ENCODE data around the gene SPHK2. TPM values are rescaled to one million over a fixed set of nuclear protein-coding genes. Genes with fewer than 3 reads are reported as not detected.
A peak's percentile ranks its signal among the peaks of the same experiment; 100 is the strongest.

SPHK2 gene
- total RNA-seq, 2 experiments from 2014 or later, result 22.3 to 22.9 TPM

GRCh38 chr19:48623556-48624066 is 4.3 kb downstream of the SPHK2 start:
- no peaks in the 10 kb centered on the region for H3K9me3 Mint-ChIP-seq
- POLR2A ChIA-PET, result interaction anchor here (0.8 to 10.8 kb wide), 5 partner anchors 7 to 101 kb away, joined by 3 to 154 read pairs (median 3); no protein-coding TSS in a partner anchor
- ATAC-seq, result no peak
- CTCF ChIA-PET, result interaction anchor here (0.8 to 1.2 kb wide), 3 partner anchors 10 to 118 kb away, joined by 3 to 4 read pairs (median 4); no protein-coding TSS in a partner anchor
- no peak for TF ChIP-seq CTCF (IDR thresholded peaks at IDR 0.05)
- intact Hi-C loops (cut with micrococcal nuclease), result no loop called here
- peak overlapping the region; percentile 73 for H3K4me3 Mint-ChIP-seq
- H3K27me3 Mint-ChIP-seq, result no peaks in the 10 kb centered on the region
- peaks cover 30% of the 10 kb centered on the region for H3K36me3 Mint-ChIP-seq (ENCODE audit: low read depth)
- no peak for DNase-seq
- peak overlapping the region; percentile 91 for H3K27ac Mint-ChIP-seq
- peaks cover 45% of the 10 kb centered on the region for H3K4me1 Mint-ChIP-seq (ENCODE audit: low read depth)

GRCh38 chr19:48624067-48624594 is 4.8 kb downstream of the SPHK2 start:
- ChIA-PET CTCF (interaction anchor here (0.8 to 1.2 kb wide), 3 partner anchors 10 to 118 kb away, joined by 3 to 4 read pairs (median 4); no protein-coding TSS in a partner anchor), POLR2A (interaction anchor here (0.8 to 10.8 kb wide), 5 partner anchors 6 to 100 kb away, joined by 3 to 154 read pairs (median 3); no protein-coding TSS in a partner anchor)
- intact Hi-C loops (cut with micrococcal nuclease), result no loop called here
- Mint-ChIP-seq H3K36me3 (ENCODE audit: low read depth) (peaks cover 28% of the 10 kb centered on the region), H3K9me3 (no peaks in the 10 kb centered on the region), H3K4me3 (peak overlapping the region; percentile 73), H3K4me1 (ENCODE audit: low read depth) (peaks cover 45% of the 10 kb centered on the region), H3K27ac (peak overlapping the region; percentile 91), H3K27me3 (no peaks in the 10 kb centered on the region)
- DNase-seq (peak; percentile 98), ATAC-seq (peak; percentile 84)
- TF ChIP-seq CTCF (IDR thresholded peaks at IDR 0.05), result no peak

GRCh38 chr19:48624791-48625723 is 5.8 kb downstream of the SPHK2 start:
- CTCF ChIA-PET, result no interaction called here
- TF ChIP-seq CTCF (IDR thresholded peaks at IDR 0.05), result no peak
- H3K4me1 Mint-ChIP-seq (ENCODE audit: low read depth), result peaks cover 41% of the 10 kb centered on the region
- POLR2A ChIA-PET, result interaction anchor here (10.8 kb wide), 1 partner anchor 5 kb away, joined by 154 read pairs; no protein-coding TSS in a partner anchor
- peak overlapping the region; percentile 91 for H3K27ac Mint-ChIP-seq
- intact Hi-C loops (cut with micrococcal nuclease), result no loop called here
- no peaks in the 10 kb centered on the region for H3K9me3 Mint-ChIP-seq
- ATAC-seq (no peak), DNase-seq (no peak)
- H3K4me3 Mint-ChIP-seq, result peak overlapping the region; percentile 73
- no peaks in the 10 kb centered on the region for H3K27me3 Mint-ChIP-seq
- peaks cover 22% of the 10 kb centered on the region for H3K36me3 Mint-ChIP-seq (ENCODE audit: low read depth)

GRCh38 chr19:48625891-48626327 is 6.6 kb downstream of the SPHK2 start:
- Mint-ChIP-seq H3K36me3 (ENCODE audit: low read depth) (peaks cover 20% of the 10 kb centered on the region), H3K9me3 (no peaks in the 10 kb centered on the region), H3K27me3 (no peaks in the 10 kb centered on the region), H3K27ac (no peak overlapping the region), H3K4me3 (no peak overlapping the region), H3K4me1 (ENCODE audit: low read depth) (peaks cover 41% of the 10 kb centered on the region)
- ChIA-PET POLR2A (interaction anchor here (9.6 kb wide), 1 partner anchor 6 kb away, joined by 154 read pairs; the partner anchor contains the start of genes FAM83E, RPL18 and SPHK2), CTCF (no interaction called here)
- no peak for ATAC-seq
- no peak for TF ChIP-seq CTCF (IDR thresholded peaks at IDR 0.05)
- intact Hi-C loops (cut with micrococcal nuclease), result no loop called here
- DNase-seq, result no peak

All from activated CD8-positive, alpha-beta T cell treated with anti-CD3 and anti-CD28 coated beads for 36 hours (primary cell).